Hypothalamus (tissue), 51 donors: Measurements from ENCODE around the gene MTMR3.
"Not testable (repeated sequence)": the region's sequence is repeated elsewhere in the genome, so short reads cannot be mapped to it uniquely, and the experiment has no call there.

Experiments
- DNase-seq, 51 donors: peaks; one replicate each; lab custom pipeline; 2025; lab: John Stamatoyannopoulos, UW

Gene MTMR3

DNA sequence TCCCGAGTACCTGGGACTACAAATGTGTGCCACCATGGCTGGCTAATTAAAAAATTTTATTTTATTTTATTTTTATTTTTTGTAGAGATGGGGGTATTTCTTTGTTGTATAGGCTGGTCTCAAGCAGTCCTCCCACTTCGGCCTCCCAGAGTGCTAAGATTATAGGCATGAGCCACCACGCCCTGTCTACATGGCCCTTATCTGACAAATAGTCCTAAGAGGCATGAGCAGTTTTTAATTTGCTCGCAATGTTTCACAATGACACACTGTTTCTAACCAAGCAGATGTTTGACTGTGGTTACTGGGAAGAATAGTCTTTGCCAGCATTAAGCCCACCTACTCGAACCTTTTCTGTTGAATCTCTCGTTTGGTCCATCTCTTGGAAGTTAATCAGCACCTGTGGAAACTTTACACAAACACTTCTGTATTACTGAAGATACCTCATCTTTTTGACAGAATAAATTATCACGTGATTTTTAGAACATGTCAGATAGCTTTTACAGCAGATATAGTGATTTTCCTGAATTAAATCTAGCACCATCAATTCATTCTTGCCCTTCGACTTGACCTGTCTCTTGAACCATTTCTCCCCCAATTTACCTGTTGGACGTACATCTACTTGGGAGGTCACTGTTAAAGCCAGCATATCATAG is 71.4 kb downstream of the MTMR3 start:
- DNase-seq, result no peak

DNA sequence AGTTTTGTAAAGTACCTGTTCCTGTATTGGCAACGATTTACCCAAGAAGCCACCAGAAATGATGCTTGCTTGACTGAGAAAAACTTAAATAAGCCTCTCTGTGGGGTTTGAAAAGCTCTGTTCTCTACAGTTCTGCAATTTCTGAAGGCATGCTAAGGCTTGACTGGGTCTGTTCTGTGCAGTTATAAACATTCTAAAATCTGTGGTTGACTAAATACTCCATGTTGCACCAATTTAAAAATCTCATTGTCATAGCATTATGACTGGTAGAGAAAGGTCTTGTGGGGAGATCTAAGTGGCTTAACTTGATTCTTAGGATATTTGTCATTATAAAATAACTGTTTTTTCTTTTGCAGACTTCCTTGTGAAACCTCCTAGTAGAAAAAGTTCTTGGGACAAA is 73.7 kb downstream of the MTMR3 start:
- DNase-seq, result no peak

DNA sequence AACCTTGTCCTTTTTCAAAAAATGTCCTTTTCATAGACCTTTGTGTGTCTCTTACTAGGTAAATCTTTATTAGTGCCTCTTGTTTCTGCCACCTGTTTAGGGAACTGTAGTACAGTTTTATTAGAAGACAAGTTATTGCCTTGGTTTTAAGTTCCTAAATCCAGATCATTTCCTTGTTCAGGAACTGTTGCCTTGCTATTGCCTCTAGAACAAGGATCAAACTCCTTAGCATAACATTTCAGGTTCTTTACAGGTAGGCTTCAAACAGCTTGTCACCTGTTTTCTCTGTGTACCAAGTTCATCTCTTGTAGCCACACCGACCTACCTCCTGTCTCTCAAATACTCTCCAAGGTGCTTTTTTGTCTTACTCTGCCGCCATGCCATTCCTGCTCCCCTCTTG is 75.2 kb downstream of the MTMR3 start:
- no peak for DNase-seq

DNA sequence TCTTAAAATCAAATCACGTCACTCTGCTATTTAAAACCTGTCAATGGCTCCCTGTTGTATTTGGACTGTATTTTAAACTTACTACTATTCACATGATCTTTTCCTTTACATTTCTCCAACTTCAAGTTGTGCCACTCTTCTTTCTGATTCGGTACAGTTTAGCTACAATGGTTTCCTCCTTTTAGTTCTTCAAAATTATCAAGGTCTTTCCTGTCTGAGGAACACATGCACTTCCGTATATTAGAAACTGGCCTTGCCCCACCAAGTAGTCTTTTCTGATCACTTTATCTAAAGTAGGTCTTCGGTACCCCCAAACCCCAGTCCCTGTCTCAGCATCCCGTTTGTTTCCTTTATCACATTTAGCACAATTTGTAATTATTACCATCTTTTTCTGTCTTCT is 81.8 kb downstream of the MTMR3 start:
- DNase-seq, result no peak

DNA sequence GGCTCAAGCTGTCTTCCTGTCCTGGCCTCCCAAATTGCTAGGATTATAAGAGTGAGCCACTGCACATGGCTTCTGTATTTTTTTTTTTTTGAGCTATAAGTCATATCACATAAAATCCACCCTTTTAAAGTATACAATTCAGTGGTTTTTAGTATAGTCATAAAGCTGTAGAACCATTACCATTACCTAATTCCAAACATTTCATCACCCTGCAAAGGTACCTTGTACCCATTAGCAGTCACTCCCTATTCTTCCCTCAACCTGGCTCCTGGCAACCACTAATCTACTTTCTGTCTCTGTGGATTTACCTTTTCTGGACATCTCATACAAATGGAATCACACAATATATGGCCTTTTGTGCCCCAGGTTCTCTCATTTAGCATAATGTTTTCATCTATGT is 84.5 kb downstream of the MTMR3 start:
- DNase-seq, result no peak

DNA sequence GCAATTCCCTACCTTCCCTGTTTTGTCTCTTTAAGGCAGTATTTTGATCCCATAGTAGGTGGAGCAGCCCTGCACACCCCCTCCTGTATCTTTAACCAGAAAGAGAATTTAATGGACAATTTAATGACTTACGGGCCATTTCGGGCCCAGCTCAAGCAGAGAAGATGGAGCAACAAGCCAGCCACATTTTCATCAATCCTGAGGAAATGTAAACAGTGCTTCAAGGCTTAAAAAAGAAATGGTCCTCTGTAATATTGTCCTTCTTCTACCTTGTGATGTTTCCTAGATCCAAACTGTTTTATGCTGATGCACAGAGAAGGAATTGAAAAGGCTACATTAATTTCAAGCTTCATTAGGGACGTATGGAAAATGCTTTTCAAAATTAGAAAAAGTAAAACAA is 88.6 kb downstream of the MTMR3 start:
- no peak for DNase-seq

DNA sequence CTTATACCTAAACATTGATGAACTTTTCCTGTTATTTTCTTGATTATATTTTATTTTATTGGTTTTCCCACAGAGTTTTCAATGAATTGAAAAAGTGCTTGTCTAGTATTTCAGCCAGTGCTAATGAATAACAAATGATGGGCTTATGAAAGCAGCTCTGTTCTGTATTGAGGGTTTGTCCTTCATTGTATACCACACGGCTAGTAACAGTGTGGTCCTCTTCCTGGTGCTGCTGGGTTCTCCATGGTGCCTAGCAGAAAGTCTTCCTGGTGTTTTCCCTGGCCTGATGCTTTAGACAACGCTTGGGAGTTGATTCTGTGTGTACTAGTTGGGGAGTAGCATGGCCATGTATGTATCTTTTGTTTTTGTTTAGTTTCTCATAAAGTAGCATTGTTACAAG is 89.1 kb downstream of the MTMR3 start:
- DNase-seq, result peak in 2 of 51 donors; percentile 6 to 13

DNA sequence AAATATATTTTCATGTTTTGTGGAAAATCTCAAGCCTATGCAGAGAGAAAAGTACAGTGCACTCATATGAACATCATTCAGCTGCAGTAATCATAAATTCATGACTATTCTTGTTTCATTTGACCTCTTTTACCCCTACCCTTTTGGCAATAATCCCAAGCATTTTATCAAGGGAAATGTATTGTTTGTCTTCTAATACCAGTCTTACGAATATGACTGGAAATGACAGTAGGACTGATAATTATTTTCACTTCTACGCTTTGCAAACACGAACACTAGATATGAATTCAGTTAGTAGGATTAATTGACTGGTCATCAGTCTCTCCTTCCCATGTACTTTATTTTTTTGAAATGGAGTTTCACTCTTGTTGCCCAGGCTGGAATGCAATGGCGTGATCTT is 90.3 kb downstream of the MTMR3 start:
- no peak for DNase-seq

DNA sequence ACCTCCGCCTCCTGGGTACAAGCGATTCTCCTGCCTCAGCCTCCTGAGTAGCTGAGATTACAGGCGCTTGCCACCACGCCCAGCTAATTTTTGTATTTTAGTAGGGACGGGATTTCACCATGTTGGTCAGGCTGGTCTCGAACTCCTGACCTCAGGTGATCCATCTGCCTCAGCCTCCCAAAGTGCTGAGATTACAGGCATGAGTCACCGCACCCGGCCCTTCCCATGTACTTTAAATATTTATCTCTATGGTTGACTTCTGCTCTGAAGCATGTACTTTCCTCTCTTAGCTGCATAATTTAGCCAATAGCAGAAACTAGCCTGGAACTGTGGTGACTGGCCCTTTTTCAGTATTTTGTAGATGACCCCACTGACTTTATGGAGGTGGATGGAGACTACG is 90.7 kb downstream of the MTMR3 start:
- DNase-seq, result not testable (repeated sequence)

DNA sequence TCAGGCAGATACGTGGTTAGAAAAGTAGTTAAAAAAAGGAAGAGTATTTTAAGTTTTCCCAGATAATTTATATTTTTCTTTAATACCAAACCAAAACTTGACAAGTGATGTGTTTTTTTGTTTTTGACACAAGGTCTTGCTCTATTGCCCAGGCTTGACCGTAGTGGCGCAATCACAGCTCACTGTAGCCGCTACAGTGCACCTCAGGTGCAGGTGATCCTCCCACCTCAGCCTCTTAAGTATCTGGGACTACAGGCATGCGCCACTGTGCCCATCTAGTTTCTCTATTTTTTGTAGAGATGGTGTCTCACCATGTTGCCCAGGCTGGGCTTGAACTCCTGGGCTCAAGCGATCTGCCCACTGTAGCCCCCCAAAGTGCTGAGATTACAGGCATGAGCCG is 92.5 kb downstream of the MTMR3 start:
- no peak for DNase-seq

DNA sequence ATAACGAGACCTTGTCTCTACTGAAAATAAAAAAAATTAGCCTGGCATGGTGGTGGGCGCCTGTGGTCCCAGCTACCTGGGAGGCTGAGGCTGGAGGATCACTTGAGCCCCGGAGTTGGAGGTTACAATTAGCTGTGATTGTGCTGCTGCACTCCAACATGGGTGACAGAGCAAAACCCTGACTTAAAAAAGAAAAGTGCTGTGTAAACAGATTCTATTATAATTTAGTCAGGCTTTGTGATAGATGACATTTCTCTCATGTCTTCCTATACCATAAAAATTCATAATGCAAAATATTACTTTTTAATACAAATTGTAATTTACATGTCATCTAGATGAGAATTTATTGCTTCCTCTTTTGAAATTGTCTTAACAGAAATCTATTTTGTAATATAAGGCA is 94.1 kb downstream of the MTMR3 start:
- no peak for DNase-seq

DNA sequence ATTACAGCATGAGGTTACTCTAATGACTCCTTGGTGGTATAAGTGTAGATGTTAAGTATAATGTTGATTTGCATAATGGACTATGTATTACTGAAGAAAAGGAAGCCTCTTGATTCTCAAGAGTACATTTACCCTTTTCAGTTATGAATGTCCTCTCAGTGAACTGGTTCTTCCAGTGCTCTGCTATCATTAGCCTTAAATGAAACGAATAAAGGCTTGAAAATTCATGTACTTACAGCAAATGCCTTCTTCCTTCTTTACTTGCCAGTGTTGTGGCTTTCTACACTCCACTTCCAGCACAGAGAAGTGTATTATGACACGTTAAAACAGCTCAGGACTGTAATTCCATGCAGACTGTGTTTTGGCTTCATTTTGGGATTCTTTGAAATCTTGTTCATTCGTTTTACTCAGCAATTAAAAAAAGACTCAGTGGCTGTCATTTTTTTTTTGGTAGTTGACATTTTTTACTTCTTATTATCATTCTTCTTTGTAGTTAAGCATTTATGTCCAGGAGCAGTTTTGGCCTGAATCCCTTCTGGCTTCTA is 96.9 kb downstream of the MTMR3 start:
- DNase-seq, result no peak

DNA sequence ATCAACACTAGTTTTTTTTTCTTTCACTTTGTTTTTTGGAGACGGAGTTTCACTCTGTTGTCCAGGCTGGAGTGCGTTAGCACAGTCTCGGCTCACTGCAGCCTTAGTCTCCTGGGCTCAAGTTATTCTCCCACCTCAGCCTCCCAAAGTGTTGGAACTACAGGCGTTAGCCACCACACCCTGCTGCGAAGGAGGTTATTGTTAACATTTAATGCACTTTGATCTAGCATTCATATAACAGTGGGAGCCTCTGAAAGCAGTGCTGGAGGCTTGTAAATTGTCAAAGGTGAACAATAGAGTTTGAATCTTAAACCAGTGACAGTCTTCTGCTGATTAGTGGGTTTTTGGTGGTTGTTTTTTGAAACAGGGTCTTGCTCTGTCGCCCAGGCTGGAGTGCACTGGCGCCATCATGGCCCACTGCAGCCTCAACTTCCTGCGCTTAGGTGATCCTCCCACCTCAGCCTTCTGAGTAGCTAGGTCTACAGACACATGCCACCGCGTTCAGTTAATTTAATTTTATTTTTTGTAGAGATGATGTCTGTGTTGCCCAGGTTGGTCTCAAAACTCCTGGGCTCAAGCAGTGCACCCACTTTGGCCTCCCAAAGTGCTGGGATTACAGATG is 100.4 kb downstream of the MTMR3 start:
- no peak for DNase-seq

DNA sequence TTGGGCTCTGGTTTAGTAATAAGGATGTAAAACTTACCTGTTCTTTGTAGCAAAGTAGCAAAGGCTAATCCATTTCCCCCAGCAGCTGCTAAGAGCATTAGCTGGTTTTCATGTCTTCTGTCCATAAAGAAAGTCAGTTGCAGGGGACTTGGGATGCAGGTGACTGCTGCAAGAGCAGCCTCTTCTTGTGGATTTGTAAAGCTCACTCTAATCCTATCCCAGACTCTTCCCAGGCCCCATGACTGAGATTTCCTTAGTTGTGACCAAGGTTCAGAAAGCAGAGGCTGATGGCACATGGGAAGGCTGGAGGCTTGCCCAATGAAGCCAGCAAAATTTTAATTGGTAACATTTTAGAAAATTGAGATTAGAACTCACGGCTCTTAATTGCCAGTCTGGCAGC is 102.9 kb downstream of the MTMR3 start:
- DNase-seq, result no peak

DNA sequence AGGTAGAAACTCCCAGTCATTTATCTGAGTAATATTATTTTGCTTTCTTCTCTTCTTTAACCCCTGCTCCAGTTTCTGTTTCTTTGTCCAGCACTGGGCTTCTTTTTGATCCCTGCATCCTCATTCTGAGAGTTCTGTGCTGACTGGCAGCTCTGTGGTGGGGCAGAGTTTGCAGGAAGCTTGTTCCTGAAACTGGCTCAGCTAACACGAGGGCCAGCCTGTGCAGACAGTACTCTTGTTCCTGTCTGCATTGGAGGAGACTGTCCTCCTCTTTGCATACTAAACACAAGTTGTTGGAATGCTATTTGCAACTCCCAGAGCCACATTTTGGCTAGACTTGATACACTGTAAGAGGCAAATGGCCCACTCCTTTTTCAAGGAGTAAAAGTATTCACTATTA is 104.2 kb downstream of the MTMR3 start:
- peak in 30 of 51 donors; percentile 2 to 76 (median 31) for DNase-seq

DNA sequence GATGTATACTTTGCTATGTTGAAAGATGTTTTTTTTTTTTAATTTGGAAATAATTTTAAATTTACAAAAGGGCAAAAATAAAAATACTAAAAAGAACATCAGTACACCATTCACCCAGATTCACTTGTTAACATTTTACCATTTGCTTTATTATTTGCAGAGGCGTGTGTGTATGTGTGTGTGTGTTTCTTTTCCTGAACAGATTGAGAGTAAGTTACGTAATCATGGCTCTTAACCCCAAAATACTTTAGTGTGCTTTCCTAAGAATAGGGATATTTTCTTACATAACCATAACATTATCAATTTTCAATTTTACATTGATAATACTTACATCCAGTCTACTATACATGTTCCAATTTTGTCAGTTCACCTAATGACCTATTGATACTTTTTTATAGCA is 105.7 kb downstream of the MTMR3 start:
- DNase-seq, result no peak

DNA sequence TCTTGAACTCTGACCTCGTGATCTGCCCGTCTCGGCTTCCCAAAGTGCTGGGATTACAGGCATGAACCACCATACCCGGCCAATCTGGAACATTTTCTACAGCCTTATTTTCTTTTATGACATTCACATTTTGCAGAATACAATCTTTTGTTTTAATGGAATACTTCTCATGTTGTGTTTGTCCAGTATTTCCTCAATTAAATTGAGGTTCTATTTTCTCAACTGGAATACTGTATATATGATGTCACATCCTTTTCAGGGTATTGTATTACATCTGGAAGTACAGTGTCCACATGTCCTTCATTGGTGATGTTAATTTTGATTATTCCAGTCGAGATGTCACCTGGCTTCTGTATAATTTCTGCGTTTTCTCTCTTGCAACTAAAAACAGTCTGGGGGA is 106.5 kb downstream of the MTMR3 start:
- no peak for DNase-seq

DNA sequence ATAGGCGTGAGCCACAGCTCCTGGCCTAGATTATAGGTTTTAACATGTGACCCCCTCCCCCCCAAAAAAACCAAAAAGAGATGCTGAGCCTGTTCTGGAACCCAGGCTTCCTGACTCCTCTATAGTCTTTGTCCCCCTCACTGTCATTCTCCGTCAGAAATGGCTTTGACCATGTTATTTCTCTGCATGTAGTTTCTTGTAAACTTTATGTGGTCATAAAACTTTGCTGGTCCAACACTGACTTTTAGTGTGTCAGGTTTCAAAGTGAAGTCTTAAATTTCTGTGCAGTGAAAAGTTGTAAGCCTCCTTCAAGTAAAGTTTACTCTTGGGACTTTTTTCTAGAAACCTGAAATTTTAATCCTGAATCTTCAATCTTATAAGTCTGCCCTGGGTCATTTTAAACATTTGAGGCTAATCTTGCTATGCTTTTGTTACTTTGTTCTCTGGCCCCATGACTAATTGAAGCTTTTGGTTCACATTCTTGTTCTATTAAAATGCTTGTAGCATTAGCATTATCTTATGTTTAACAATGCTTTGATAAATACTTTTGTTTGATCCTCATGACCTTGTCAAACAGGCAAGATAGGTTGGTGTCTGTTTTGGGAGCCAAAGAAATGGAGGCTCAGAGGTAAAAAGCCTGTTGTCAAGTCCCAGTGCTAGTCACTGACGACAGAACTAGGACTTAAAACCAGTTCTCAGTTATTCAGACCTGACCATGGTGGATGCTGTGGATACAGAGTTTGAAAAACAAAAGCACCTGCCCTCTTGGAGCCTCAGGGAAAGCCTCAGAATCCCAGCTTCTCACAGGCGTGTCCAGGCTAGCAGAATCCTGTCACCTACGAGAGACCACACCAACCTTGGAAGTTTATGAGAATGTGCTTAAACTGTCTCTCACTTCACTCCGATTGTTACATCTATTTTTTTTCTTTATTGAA is 109.6 kb downstream of the MTMR3 start:
- DNase-seq, result no peak

DNA sequence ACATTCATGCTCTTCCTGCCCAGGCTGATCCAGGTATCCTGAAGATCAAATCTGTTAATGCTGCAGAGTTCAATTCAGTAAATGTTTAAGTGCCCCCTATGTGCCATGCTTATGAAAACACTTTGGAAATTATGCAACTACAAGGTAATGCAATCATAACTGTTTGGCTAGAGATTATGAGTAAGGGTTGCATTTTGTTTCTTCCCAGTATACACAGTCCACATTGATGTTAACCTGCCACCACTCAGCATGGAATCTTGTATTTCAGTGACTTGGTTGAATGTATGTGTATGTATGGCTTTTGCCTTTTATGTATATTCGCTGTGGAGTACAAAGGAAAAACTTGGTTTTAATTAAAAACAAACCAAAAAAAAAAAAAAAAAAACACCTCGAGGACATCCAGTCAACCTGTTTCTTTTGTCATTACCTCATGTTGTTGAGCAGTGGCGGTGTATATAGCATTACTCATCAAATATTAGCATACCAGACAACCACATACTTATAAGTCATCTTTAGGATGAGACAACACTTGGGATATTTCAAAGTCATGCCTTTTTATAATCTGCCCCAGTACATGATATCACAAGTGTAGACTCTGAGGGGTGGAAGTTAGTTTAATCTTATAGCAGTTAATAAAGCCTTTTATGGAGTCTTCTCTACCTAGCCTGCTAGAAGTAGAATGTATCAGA is 111.2 kb downstream of the MTMR3 start:
- DNase-seq, result no peak

DNA sequence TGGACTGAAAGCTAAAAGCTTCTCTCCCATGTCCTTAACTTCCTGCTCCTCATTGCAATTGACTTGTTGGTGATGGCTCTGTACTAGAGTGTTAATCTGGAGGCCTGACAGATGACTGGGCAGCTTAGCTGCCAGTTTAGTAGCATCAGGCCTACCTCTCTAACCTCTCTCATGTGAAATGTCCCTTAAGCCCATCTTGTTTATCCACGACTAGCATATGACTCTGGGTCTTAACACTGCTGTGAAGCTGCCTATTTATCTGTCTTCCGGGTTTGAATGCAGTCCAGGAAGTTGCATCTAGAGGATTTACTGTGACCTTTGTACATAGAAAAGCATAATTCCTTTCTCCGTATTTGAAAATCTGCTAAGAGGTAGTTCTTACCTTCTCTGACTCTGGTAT is 112.0 kb downstream of the MTMR3 start:
- DNase-seq, result no peak

DNA sequence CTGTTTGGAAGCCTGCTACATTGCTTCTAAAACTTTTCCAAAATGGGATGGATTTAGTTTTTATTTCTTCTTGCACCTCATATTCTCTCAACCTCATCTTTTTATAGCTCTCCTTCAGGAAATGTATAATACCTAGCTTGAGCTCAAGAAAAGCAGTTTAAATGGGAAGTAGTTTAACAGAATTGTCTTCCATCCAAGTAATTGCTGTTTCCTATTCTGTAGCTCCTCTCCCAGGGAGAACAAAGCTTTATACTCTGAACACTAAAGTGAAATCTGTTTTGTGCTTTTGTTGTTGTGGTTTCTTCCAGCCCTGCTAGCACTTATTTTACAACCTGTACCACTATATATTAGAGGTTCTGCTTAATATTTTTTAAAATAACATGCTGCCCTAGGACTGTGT is 114.1 kb downstream of the MTMR3 start:
- no peak for DNase-seq
